ENCODE results near the gene MPPED2. TPM values are rescaled to one million over a fixed set of nuclear protein-coding genes. Genes with fewer than 3 reads are reported as not detected.

Gene MPPED2
- total RNA-seq, 1 donor: 5.1 TPM

- DNase-seq (ENCODE audit: low read depth in 2 of 3, low spot score in 2 of 3): no peak
Measured at GRCh38 chr11:30370164-30370563, 216.0 kb downstream of the MPPED2 start.

- DNase-seq (ENCODE audit: low read depth in 2 of 3, low spot score in 2 of 3): no peak
Measured at GRCh38 chr11:30368394-30368793, 217.8 kb downstream of the MPPED2 start.

- no peak for DNase-seq (ENCODE audit: low read depth in 2 of 3, low spot score in 2 of 3)
Measured at GRCh38 chr11:30365793-30366517, 220.2 kb downstream of the MPPED2 start.

- DNase-seq (ENCODE audit: low read depth in 2 of 3, low spot score in 2 of 3): no peak
Measured at GRCh38 chr11:30364837-30365482, 221.2 kb downstream of the MPPED2 start.

GRCh38 chr11:30364139-30364836 lies 221.9 kb downstream of the MPPED2 start:
- no peak for DNase-seq (ENCODE audit: low read depth in 2 of 3, low spot score in 2 of 3)

- DNase-seq (ENCODE audit: low read depth in 2 of 3, low spot score in 2 of 3): no peak
Measured at GRCh38 chr11:30360741-30361140, 225.4 kb downstream of the MPPED2 start.
